OCI-LY7 (cell line): ENCODE data around the gene TAF1B. TPM values are rescaled to one million over a fixed set of nuclear protein-coding genes. Genes with fewer than 3 reads are reported as not detected.

Experiments
- BruUV-seq: library from RNA; stranded (reverse); fragments of 400-500 nt; replicated peaks from 2 replicates; lab custom pipeline; 2021; lab: Mats Ljungman, UMichigan
- CTCF ChIA-PET: fragments of 300-600 bp; sonication (Branson Sonifier 250); formaldehyde crosslinking; loops from one replicate; lab custom pipeline; 2022; ENCODE audit warnings: antibody characterized with exemption; ENCODE audit not compliant: unreplicated experiment; lab: Charles Lee
- POLR2A ChIA-PET: fragments of 300-600 bp; sonication (Branson Sonifier 250); formaldehyde crosslinking; loops from one replicate; lab custom pipeline; 2022; ENCODE audit warnings: antibody characterized with exemption; lab: Charles Lee
- DNase-seq: peaks from one replicate; pipeline ENCODE4 v3.0.0-alpha.2; 2015; ENCODE audit warnings: low spot score
- H2AFZ ChIP-seq: fragments of 200-600 bp; sonication (generic), shearing (Covaris generic); 2 replicates; pipeline ENCODE4 v1.6.1; 2014; ENCODE audit warnings: mild to moderate bottlenecking, antibody characterized with exemption, low read length, moderate library complexity
- H3K27ac ChIP-seq: fragments of 200-600 bp; sonication (generic); 2 replicates; pipeline ENCODE4 v1.5.1; 2014; ENCODE audit warnings: mixed run types, low read depth, mild to moderate bottlenecking, moderate library complexity, low read length, inconsistent platforms; ENCODE audit not compliant: poor library complexity, severe bottlenecking
- H3K36me3 ChIP-seq: fragments of 200-600 bp; sonication (generic); 2 replicates; pipeline ENCODE4 v1.6.1; 2014; ENCODE audit warnings: mild to moderate bottlenecking, antibody characterized with exemption, low read length, moderate library complexity, mixed read lengths; ENCODE audit not compliant: insufficient read depth
- H3K4me1 ChIP-seq: fragments of 200-600 bp; sonication (generic); 2 replicates; pipeline ENCODE4 v1.5.1; 2014; ENCODE audit warnings: mild to moderate bottlenecking, low read length; ENCODE audit not compliant: insufficient read depth, poor library complexity, severe bottlenecking
- H3K4me2 ChIP-seq: fragments of 200-600 bp; sonication (generic); 2 replicates; pipeline ENCODE4 v1.6.1; 2014; ENCODE audit warnings: mild to moderate bottlenecking, low read length
- H3K4me3 ChIP-seq: fragments of 200-600 bp; sonication (generic); 2 replicates; pipeline ENCODE4 v1.5.1; 2014; ENCODE audit warnings: mild to moderate bottlenecking, low read depth, low read length; ENCODE audit not compliant: poor library complexity, severe bottlenecking
- H3K79me2 ChIP-seq: fragments of 200-600 bp; sonication (generic); 2 replicates; pipeline ENCODE4 v1.6.1; 2016; ENCODE audit warnings: low read depth, mild to moderate bottlenecking, low read length, moderate library complexity, mixed read lengths; ENCODE audit not compliant: insufficient read depth
- H3K9me2 ChIP-seq: fragments of 200-600 bp; sonication (generic); 2 replicates; pipeline ENCODE4 v1.6.1; 2016; ENCODE audit warnings: mild to moderate bottlenecking, low read length, mixed read lengths; ENCODE audit not compliant: insufficient read depth
- H3K9me3 ChIP-seq: fragments of 200-600 bp; sonication (generic); 2 replicates; pipeline ENCODE4 v1.6.1; 2014; ENCODE audit warnings: mild to moderate bottlenecking, mixed run types, low read length, mixed read lengths
- H4K20me1 ChIP-seq: fragments of 200-600 bp; sonication (generic); 2 replicates; pipeline ENCODE4 v1.6.1; 2014; ENCODE audit warnings: mild to moderate bottlenecking, antibody characterized with exemption, low read length, moderate library complexity, mixed read lengths; ENCODE audit not compliant: insufficient read depth
- EZH2phosphoT487 ChIP-seq: fragments of 200-600 bp; sonication (generic); IDR thresholded peaks from 2 replicates; pipeline ENCODE4 v1.6.1; 2018; ENCODE audit warnings: low read depth, borderline replicate concordance, mild to moderate bottlenecking, mixed run types, antibody characterized with exemption, low read length, moderate library complexity, mixed read lengths
- intact Hi-C: fragments of 100-400 bp; cut with micrococcal nuclease; formaldehyde crosslinking; loops from one replicate; pipeline ENCODE4 v1.10.0; 2022; ENCODE audit not compliant: unreplicated experiment
- total RNA-seq, 2 experiments: library from RNA; depleted of rRNA in 1 of 2; stranded (reverse); fragments of >200 nt in 1 of 2; shearing (Covaris generic) in 1 of 2; gene quantifications; 2 replicates each; pipeline ENCODE4 v1.2.3, GENCODE V29; 2014 to 2022
- TF ChIP-seq, protein P1 (sequence below): fragments of 200-600 bp; sonication (generic); conservative IDR thresholded peaks from 2 replicates; pipeline ENCODE4 v1.5.1; 2014; ENCODE audit warnings: mild to moderate bottlenecking, antibody characterized with exemption, low read length, moderate library complexity, mixed read lengths

TAF1B gene
- total RNA-seq, 2 experiments from 2014 or later = 25.1 to 35.3 TPM

DNA sequence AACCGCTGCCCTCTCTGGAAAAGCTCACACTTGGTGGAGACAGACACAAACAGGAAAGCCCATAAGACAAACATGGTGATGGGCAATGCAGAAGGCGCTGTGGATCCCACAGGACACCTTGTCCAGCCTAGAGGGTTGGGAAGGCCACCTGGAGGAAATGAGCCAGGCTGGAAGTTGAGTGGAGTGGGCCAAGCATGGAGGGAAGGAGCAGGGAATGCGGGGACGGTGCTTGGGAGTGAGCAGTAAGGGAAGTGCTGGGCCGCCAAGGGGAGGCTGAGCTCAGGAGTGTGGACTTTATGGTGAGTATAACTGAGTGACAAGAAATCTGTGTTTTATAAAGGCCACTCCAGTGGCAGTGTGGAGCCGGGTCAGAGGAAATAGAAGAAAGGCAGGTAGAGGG, 105.4 kb downstream of the TAF1B start:
- Histone ChIP-seq H4K20me1 (no peaks in the 10 kb centered on the region), H3K4me3 (no peak overlapping the region), H3K36me3 (no peaks in the 10 kb centered on the region), H3K9me3 (no peaks in the 10 kb centered on the region), H3K9me2 (no peaks in the 10 kb centered on the region), H3K27ac (no peak overlapping the region), H3K4me1 (peaks cover 12% of the 10 kb centered on the region), H2AFZ (no peak overlapping the region), H3K79me2 (no peaks in the 10 kb centered on the region), H3K4me2 (no peak overlapping the region)
- CTCF ChIA-PET = no interaction called here
- intact Hi-C loops = no loop called here
- DNase-seq = no peak
- POLR2A ChIA-PET = interaction anchor here (0.6 kb wide), 1 partner anchor 29 kb away, joined by 3 read pairs; no protein-coding TSS in a partner anchor
- BruUV-seq = no TSS peak
- TF ChIP-seq EZH2phosphoT487 = no peak
- TF ChIP-seq, protein P1, sequence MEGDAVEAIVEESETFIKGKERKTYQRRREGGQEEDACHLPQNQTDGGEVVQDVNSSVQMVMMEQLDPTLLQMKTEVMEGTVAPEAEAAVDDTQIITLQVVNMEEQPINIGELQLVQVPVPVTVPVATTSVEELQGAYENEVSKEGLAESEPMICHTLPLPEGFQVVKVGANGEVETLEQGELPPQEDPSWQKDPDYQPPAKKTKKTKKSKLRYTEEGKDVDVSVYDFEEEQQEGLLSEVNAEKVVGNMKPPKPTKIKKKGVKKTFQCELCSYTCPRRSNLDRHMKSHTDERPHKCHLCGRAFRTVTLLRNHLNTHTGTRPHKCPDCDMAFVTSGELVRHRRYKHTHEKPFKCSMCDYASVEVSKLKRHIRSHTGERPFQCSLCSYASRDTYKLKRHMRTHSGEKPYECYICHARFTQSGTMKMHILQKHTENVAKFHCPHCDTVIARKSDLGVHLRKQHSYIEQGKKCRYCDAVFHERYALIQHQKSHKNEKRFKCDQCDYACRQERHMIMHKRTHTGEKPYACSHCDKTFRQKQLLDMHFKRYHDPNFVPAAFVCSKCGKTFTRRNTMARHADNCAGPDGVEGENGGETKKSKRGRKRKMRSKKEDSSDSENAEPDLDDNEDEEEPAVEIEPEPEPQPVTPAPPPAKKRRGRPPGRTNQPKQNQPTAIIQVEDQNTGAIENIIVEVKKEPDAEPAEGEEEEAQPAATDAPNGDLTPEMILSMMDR = no peak

DNA sequence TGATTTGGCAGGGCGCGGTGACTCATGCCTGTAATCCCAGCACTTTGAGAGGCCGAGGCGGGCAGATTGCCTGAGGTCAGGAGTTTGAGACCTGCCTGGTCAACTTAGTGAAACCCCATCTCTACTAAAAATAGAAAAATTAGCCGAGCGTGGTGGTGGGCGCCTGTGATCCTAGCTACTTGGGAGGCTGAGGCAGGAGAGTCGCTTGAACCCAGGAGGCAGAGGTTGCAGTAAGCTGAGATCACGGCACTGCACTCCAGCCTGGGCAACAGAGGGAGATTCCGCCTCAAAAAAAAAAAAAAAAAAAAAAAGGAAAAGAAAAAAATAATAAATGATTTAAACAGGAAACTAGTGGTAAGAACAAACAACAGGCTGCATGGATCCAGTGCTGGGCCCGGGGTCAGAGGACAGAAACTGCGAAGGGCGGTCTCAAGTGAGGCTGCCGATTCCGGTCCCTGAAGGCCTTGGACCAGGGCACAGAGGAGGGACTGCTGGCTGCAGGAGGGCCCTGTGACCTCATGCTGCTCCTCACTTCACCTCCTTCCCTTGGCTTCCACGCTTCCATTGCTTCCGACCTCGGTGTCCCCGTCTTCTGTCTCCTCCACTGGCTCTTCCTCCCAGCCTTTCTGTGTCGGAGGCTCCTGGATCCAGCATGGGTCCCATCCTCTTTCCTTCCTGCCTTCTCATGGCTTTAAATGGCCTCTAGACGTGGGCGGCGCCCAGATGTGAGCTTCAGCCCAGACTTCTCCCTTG, 106.1 kb downstream of the TAF1B start:
- POLR2A ChIA-PET = interaction anchor here (0.6 kb wide), 1 partner anchor 29 kb away, joined by 3 read pairs; no protein-coding TSS in a partner anchor

More for the DNA sequence above, 106.1 kb downstream of the TAF1B start:
- Histone ChIP-seq H3K27ac (no peak overlapping the region), H4K20me1 (no peaks in the 10 kb centered on the region), H3K4me3 (no peak overlapping the region), H2AFZ (no peak overlapping the region), H3K79me2 (no peaks in the 10 kb centered on the region), H3K9me2 (no peaks in the 10 kb centered on the region), H3K4me1 (peaks cover 12% of the 10 kb centered on the region), H3K4me2 (no peak overlapping the region), H3K9me3 (no peaks in the 10 kb centered on the region), H3K36me3 (no peaks in the 10 kb centered on the region)
- DNase-seq = no peak
- TF ChIP-seq EZH2phosphoT487 = no peak
- TF ChIP-seq, protein P1 = no peak
- BruUV-seq = no TSS peak
- intact Hi-C loops = no loop called here
- CTCF ChIA-PET = no interaction called here
